MG63 (cell line): Measurements from ENCODE around the gene SCNM1. TPM values are rescaled to one million over a fixed set of nuclear protein-coding genes. Genes with fewer than 3 reads are reported as not detected.
"Not testable (repeated sequence)": the region's sequence is repeated elsewhere in the genome, so short reads cannot be mapped to it uniquely, and the experiment has no call there.

Experiments
- DNase-seq: peaks from one replicate; pipeline ENCODE4 v3.0.0-alpha.2; 2020
- H3K27me3 ChIP-seq: fragments of 250-450 bp; sonication (Bioruptor Pico); 2 replicates; pipeline ENCODE4 v1.5.1; 2020; ENCODE audit warnings: mild to moderate bottlenecking, moderate library complexity
- H3K36me3 ChIP-seq: fragments of 250-450 bp; sonication (Bioruptor Pico); 2 replicates; pipeline ENCODE4 v1.5.1; 2020; ENCODE audit warnings: mild to moderate bottlenecking, moderate library complexity
- H3K4me3 ChIP-seq: fragments of 250-450 bp; sonication (Bioruptor Pico); 2 replicates; pipeline ENCODE4 v1.5.1; 2020; ENCODE audit warnings: mild to moderate bottlenecking, moderate library complexity
- H3K9me3 ChIP-seq: fragments of 250-450 bp; sonication (Bioruptor Pico); 2 replicates; pipeline ENCODE4 v1.5.1; 2020; ENCODE audit warnings: mild to moderate bottlenecking, moderate library complexity
- total RNA-seq: library from RNA; depleted of rRNA; stranded (reverse); fragments of >200 nt; shearing (Covaris generic); gene quantifications from 2 replicates; pipeline ENCODE4 v1.2.3, GENCODE V29; 2014; ENCODE audit warnings: low replicate concordance

Gene SCNM1
- total RNA-seq, 1 experiment from 2014 or later, result 69.6 TPM

- Histone ChIP-seq H3K36me3 (peaks cover 25% of the 10 kb centered on the region), H3K9me3 (no peaks in the 10 kb centered on the region), H3K4me3 (no peak overlapping the region), H3K27me3 (no peaks in the 10 kb centered on the region)
- no peak for DNase-seq
These were observed 9.2 kb downstream of the SCNM1 start for GRCh38 chr1:151175041-151175741.

DNA sequence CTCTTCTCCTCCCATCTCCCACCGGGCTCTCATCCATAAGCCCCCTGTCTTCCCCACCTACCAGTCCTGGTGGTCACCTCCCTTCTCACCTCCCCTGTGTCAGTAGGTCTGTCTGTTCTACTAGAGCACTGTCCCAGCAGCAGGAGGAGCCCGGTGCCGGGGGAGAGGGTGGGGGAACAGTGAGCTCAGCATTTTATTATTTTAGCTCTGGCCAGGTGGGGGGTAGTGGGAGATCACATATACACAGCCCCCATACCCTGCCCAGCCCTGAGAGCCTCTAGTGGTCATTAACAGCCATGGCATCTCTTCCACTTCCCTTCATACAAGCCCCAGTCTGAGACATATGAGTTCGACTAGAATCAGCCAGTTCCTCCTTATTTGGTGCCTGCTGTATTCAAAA lies 9.9 kb downstream of the SCNM1 start, which contains the start of gene TMOD4:
Gene TMOD4 (minus strand): TSS at position 119 of the 400 bp plus-strand sequence. CDS start 1,106 bp downstream, outside the sequence.
- H3K27me3 ChIP-seq, result no peaks in the 10 kb centered on the region
- no peak for DNase-seq
- no peak within 1 kb of the TSS for H3K4me3 ChIP-seq
- H3K9me3 ChIP-seq, result no peaks in the 10 kb centered on the region
- peaks cover 26% of the 10 kb centered on the region for H3K36me3 ChIP-seq

- Histone ChIP-seq H3K4me3 (no peak overlapping the region), H3K9me3 (no peaks in the 10 kb centered on the region), H3K27me3 (no peaks in the 10 kb centered on the region), H3K36me3 (peaks cover 32% of the 10 kb centered on the region)
- DNase-seq, result no peak
These were observed 10.6 kb downstream of the SCNM1 start for GRCh38 chr1:151176514-151177045.

GRCh38 chr1:151184211-151184610 lies 18.3 kb downstream of the SCNM1 start:
- no peak overlapping the region for H3K4me3 ChIP-seq
- DNase-seq, result no peak
- no peaks in the 10 kb centered on the region for H3K27me3 ChIP-seq
- H3K36me3 ChIP-seq, result peaks cover 55% of the 10 kb centered on the region
- no peaks in the 10 kb centered on the region for H3K9me3 ChIP-seq

GRCh38 chr1:151187205-151187604 lies 21.3 kb downstream of the SCNM1 start:
- Histone ChIP-seq H3K27me3 (no peaks in the 10 kb centered on the region), H3K36me3 (peaks cover 39% of the 10 kb centered on the region)
- no peak for DNase-seq

GRCh38 chr1:151188667-151189066 lies 22.7 kb downstream of the SCNM1 start:
- H3K36me3 ChIP-seq, result peaks cover 28% of the 10 kb centered on the region
- DNase-seq, H3K27me3 ChIP-seq, H3K9me3 ChIP-seq: not testable (repeated sequence)
- H3K4me3 ChIP-seq, result peak overlapping the region; percentile 100

More at GRCh38 chr1:151187205-151187604, 21.3 kb downstream of the SCNM1 start:
- Histone ChIP-seq H3K4me3 (no peak overlapping the region), H3K9me3 (no peaks in the 10 kb centered on the region)

GRCh38 chr1:151189637-151190445 lies 23.9 kb downstream of the SCNM1 start, which contains the start of gene VPS72:
Gene VPS72, minus strand, starts transcription at chr1:151190197. Its CDS starts 76 bp downstream, at chr1:151190121.
- H3K4me3 ChIP-seq, result peak within 1 kb of the TSS; percentile 100
- H3K27me3 ChIP-seq, result no peaks in the 10 kb centered on the region
- no peaks in the 10 kb centered on the region for H3K9me3 ChIP-seq
- DNase-seq, result peak; percentile 94
- H3K36me3 ChIP-seq, result peaks cover 18% of the 10 kb centered on the region

DNA sequence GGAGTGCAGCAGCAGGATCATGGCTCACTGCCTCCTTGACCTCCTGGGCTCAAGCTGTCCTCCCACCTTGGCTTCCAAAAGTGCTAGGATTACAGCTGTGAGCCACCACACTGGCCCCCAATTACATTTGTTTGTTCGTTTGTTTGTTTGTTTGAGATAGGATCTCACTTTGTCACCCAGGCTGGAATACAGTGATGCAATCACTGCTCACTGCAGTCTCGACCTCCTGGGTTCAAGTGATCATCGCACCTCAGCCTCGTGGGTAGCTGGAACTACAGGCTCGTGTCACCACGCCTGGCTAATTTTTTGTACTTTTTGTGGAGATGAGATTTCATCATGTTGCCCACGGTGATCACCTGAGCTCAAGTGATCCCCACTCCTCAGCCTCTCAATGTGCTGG lies 26.1 kb downstream of the SCNM1 start:
- H3K27me3 ChIP-seq, result no peaks in the 10 kb centered on the region
- H3K9me3 ChIP-seq, result no peaks in the 10 kb centered on the region
- H3K4me3 ChIP-seq, result no peak overlapping the region
- peaks cover 4% of the 10 kb centered on the region; the same call in 1 of the 2 replicates for H3K36me3 ChIP-seq
- DNase-seq, result no peak

DNA sequence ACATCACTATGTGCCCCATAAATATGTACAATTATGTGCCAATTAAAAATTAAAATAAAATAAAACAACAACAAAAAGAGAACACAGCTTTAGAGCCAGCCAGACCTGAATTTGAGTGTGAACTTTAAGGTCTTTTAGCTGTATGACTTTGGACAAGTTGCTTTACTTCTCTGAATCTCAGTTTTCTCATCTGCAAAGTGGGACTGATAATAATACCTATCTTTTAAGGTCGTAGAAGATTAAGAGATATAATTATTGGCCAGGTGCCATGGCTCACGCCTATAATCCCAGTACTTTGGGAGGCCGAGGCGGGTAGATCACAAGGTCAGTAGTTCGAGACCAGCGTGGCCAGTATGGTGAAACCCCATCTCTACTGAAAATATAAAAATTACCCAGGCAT lies 27.4 kb downstream of the SCNM1 start:
- DNase-seq, result no peak
- H3K27me3 ChIP-seq, result no peaks in the 10 kb centered on the region

DNA sequence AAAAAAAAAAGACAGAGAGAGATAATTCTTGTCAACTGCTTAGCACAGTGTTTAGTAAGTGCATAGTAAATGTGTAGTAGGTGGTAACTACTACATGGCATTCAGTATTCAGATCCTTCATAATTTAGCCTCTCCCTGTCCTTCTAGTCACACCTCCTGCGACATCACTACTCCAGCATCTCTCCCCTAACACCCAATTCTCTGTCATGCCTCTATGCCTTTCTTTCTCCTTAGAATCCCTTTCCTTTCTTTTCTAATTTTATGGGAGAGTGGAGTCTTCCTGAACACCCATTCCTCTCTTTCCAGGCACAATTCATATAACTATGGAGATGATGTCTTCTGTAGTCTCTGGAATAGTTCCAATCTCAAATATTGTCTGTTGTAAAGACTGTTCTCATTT lies 27.9 kb downstream of the SCNM1 start:
- Histone ChIP-seq H3K4me3 (no peak overlapping the region), H3K36me3 (peaks cover 7% of the 10 kb centered on the region), H3K9me3 (no peaks in the 10 kb centered on the region), H3K27me3 (no peaks in the 10 kb centered on the region)
- no peak for DNase-seq

More for the DNA sequence above, 27.4 kb downstream of the SCNM1 start:
- Histone ChIP-seq H3K4me3 (no peak overlapping the region), H3K9me3 (no peaks in the 10 kb centered on the region), H3K36me3 (peaks cover 4% of the 10 kb centered on the region; the same call in 1 of the 2 replicates)

GRCh38 chr1:151194894-151195594 lies 29.1 kb downstream of the SCNM1 start:
- DNase-seq, result peak; percentile 85
- not testable (repeated sequence) for H3K4me3 ChIP-seq, H3K9me3 ChIP-seq, H3K27me3 ChIP-seq
- peaks cover 11% of the 10 kb centered on the region for H3K36me3 ChIP-seq

- Histone ChIP-seq H3K9me3 (no peaks in the 10 kb centered on the region), H3K36me3 (peaks cover 18% of the 10 kb centered on the region), H3K27me3 (no peaks in the 10 kb centered on the region), H3K4me3 (peak overlapping the region; percentile 30)
- DNase-seq, result peak; percentile 68
These were observed 30.4 kb downstream of the SCNM1 start for GRCh38 chr1:151196292-151196800.

GRCh38 chr1:151197863-151198253 lies 31.9 kb downstream of the SCNM1 start:
- Histone ChIP-seq H3K9me3 (no peaks in the 10 kb centered on the region), H3K36me3 (peaks cover 33% of the 10 kb centered on the region), H3K27me3 (no peaks in the 10 kb centered on the region), H3K4me3 (peak overlapping the region; percentile 98)
- no peak for DNase-seq

DNA sequence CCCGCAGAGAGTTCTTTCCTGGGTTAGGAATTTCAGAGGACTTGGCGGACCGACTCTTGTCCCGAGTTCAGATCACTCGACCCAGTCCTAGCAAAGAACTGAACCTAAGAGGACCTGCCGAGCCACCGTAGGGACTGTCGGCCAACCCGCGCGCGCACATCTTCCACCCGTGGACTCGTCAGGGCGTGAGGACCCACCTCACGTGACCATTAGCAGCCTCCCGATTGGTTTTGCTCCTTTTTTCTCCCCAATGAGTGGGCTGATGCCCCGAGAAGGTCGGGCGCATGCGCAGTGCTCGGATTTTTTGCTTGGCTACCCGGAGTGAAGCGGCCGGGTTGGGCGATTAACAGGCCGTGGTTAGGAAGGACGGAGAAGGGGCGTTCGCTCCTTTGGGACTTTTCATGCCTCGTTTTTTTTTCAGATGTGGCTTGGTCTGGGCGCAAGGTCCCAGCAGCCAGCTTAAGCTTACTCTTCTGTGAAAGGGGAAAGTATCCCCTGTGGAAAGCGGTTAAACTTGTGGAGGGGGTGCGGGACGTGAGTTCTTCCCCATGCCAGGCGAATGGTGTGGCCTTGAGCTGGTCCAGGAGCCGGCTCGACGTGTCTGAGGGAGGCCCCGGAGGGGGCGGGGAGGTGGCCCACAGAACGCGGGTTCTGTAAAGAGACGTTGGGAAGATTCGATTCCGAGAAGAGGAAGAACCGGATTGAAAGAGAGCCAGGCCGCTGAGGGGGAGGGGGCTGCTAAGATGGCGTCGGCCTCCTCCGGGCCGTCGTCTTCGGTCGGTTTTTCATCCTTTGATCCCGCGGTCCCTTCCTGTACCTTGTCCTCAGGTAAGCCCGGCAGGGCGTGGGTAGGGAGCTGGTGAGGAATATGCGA lies 32.5 kb downstream of the SCNM1 start, which contains the start of gene PIP5K1A:
Gene PIP5K1A (plus strand): TSS at position 299 of the 874 bp plus-strand sequence. CDS start 445 bp downstream, at position 744.
- Histone ChIP-seq H3K36me3 (peaks cover 39% of the 10 kb centered on the region), H3K27me3 (no peaks in the 10 kb centered on the region), H3K9me3 (no peaks in the 10 kb centered on the region), H3K4me3 (peak within 1 kb of the TSS; percentile 98)
- peak; percentile 99 for DNase-seq

- peak; percentile 57 for DNase-seq
- no peaks in the 10 kb centered on the region for H3K27me3 ChIP-seq
- H3K9me3 ChIP-seq, result no peaks in the 10 kb centered on the region
- H3K4me3 ChIP-seq, result peak overlapping the region; percentile 98
- peaks cover 53% of the 10 kb centered on the region for H3K36me3 ChIP-seq
These were observed 34.1 kb downstream of the SCNM1 start for GRCh38 chr1:151199873-151200581.
